Urothelium cell line (cell line): ENCODE results near the gene HNRNPH1.

Source experiments
- DNase-seq: peaks from one replicate; pipeline ENCODE4 v3.0.0; 2011; ENCODE audit warnings: low spot score, mixed read lengths
- FAIRE-seq: peaks from 2 replicates; lab custom pipeline; 2011; peaks lifted over from hg19 to GRCh38; lab: Jason Lieb, UNC

The HNRNPH1 gene

DNA sequence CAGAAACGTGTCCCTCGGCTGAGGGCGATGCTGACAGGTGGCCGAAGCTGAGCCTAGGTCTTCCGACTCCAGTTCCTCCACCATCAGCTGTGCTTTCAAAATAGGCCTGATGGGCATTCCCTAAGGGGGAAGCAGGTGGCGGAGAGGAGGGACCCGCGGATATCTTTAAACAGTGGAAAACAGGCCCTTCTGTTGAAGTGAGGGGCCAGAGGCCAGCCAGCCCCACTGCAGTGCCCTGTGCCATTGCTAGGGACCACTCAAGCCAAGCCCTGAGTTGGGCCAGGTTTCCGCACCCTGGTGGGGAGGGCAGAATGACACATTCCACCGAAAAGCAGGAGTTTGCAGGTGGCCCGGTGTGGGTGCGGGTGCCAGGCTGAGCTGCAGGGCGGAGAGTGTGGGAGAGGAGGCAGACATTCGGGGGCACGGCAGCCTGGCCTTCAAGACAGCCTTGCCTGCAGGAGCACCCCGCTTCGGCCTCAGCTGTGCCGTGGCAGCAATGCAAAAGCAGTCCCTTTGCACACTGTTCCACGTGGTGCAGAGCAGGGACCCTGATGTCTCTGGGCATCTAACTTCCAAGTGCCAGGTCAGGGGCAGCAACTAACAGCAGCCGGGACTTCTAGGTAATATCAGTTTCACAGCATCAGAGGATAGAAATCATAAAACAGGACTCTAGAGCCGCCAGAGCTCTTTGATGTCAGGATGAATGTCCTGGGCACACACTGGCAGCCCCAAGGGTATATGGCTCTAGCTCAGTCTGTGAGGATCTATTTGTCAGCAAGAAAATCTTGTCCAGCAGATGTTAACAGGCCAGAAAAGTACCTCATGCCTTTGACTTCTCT is 17.2 kb downstream of the HNRNPH1 start:
- FAIRE-seq (no peak), DNase-seq (no peak)

DNA sequence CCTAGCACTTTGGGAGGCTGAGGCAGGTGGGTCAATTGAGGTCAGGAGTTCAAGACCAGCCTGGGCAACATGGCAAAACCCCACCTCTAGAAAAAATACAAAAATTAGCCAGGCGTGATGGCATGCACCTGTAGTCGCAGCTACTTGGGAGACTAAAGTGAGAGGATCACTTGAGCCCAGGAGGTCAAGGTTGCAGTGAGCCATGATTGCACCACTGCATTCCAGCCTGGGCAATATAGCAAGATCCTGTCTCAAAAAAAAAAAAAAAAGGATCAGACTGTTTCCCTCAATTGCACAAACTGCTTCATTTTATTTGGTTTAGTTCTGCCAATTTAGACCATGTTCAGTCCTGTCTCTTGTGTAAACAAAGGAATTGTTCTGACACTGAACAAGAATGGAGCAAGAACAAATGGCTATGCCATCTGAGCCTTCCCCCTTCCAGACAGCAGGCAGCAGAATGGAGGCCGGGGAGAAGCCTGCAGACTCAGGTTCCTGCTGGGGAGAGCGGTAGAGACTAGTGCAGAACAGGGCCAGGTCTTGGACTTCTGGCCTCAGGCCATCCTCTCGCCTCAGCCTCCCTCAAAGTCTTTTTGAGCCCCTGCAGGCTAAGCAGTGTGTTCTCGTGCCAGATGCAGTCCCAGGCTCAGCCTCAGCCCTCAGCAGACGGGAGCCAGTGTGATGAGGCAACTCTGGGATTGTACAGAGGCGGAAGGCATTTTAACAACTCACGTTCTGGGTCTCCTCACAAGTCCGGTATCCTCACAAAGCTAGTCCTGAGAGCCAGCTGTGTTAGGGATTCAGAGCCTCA is 18.2 kb downstream of the HNRNPH1 start:
- DNase-seq = no peak
- no peak for FAIRE-seq

DNA sequence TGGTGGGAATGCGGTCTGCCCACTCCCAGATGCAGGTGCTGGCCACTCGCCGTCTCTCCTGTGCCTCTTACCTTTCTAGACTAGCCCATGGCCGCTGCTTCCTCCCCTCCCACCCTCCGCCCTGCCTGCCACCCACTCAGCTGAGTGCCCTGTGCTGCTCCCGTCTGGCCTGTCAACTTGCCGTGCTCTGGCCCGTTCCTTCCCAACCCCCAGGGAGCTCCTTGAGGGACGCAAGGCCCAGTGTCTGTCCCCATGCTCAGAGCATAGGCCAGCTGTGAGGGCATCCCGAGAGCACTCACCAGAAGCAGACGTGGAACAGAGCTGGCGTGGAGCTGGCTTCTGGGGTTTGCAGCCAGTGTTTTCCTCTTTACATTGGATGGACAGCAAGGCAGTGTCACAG is 20.2 kb downstream of the HNRNPH1 start:
- DNase-seq (no peak), FAIRE-seq (no peak)

DNA sequence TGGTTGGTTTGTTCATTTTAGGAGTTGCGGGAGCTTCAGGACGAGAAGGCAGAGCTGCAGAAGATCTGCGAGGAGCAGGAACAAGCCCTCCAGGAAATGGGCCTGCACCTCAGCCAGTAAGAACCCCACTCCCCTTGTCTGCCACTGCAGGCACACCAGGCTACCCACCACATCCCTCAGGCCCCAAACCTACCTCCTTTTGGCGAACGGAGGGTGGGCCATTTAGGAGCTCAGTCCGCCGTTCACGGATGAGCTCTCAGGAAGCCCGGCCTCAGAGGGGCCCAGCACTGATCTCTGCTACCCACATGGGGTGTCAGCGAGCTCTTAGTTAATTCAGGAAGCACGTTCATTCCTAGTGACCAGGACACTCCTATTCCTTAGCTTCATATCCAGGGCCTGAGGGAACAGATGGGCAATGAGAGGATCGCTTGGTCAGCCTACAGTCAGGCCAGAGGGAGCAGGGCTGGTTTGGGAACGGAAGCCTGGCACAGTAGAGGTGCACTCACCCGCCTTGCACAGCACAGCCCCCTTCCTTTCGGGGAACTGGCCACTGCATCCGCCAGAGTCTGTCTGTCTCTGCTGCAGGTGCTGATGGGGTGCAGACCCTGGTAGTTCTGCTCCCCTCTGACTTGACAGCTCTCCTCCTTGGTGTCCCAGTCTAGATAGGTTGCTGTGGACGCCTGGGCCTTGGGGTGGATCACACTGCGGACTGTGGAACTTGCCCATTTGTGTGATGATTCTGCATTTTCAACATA is 21.4 kb downstream of the HNRNPH1 start:
- FAIRE-seq (no peak), DNase-seq (no peak)

DNA sequence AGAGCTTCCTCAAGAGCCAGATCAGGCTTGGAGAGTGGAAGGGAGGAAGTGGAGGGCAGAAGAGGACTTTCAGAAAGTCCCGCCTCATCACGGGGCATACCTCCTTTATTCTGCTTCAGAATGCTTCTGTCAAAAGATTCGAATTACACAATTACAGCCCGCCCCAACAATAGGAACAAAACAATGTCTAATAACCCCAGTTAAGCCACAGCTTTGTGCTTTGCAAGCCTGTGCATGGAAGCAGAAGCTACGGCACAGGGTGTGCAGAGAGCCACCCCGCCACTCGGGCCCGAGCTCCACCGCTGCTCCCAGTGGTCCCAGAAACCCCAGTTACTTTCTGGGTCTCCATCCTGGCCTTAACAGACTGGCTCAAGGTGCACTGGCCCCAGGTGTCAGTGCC is 23.5 kb downstream of the HNRNPH1 start:
- no peak for FAIRE-seq

DNA sequence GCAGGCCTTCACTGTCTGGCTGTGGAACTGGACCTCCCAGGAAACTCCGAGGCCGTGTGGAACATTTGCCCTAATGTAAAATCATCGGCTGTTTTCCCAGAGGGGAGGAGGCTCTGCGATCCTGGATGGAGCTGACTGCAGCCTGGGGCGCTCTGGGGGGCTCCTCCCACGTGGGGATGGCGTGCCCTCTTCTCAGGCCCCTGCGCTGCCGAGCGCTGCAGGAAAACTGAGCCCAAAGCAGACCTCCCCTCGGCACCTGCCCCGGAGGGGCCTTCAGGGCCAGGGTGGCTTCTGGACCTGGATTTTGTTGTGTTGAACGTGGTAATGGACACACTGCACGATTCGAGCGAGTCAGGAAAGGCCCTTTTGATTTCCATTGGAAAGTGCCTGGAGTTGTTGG is 23.9 kb downstream of the HNRNPH1 start:
- no peak for FAIRE-seq
- DNase-seq = no peak

More for the DNA sequence above, 23.5 kb downstream of the HNRNPH1 start:
- DNase-seq = no peak

DNA sequence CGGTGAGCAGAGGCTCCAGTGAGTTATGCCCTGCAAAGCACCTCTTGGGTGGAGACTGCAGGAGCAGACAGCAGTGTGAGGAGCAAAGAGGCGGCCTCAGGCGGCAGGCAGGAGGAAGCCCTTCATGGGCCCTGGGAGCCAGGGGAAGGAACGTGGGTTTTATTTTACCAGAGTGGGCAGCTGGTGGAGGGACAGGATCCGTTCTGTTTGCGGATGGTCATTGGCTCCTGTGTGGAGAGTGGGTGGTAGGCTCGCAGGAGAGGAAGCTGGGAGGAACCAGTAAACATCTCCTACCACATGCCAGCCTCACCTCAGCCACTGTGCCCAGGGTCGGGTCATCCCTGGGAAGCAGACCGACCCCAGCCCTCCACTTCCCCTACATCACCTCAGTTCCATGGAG is 24.4 kb downstream of the HNRNPH1 start:
- DNase-seq (no peak), FAIRE-seq (no peak)

DNA sequence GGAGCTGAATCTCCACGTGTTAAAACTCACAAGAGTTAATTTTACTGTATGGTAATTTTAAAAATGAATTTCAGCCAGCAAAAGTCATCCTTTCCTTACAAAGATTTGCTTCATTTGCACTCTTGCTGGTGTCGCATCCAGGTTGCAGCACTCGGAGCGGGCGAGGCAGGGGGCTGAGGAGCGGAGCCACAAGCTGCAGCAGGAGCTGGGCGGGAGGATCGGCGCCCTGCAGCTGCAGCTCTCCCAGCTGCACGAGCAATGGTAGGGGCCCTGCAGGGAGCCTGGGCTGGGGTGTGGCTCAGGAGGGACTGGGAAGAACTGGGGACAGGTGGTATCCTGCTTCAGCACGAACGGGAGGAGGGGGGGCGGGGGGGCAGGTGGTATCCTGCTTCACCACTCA is 27.1 kb downstream of the HNRNPH1 start:
- no peak for DNase-seq
- no peak for FAIRE-seq

DNA sequence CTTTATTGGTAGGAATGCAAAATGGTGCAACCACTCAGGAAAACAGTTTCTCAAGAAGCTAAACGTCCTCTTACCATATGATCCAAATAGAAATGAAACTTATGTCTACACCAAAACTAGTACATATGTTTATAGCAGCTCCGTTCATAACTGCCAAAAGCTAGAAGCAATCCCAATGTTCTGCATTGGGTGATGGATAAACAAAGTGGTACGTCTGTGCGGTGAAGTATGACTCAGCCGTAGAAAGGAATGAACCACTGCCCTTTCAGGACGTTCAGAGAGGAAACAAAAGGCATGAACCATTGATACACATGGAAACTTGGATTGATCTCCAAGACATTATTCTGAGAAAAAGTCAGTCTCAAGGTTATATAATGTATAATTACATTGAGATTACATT is 27.6 kb downstream of the HNRNPH1 start:
- no peak for FAIRE-seq
- no peak for DNase-seq

DNA sequence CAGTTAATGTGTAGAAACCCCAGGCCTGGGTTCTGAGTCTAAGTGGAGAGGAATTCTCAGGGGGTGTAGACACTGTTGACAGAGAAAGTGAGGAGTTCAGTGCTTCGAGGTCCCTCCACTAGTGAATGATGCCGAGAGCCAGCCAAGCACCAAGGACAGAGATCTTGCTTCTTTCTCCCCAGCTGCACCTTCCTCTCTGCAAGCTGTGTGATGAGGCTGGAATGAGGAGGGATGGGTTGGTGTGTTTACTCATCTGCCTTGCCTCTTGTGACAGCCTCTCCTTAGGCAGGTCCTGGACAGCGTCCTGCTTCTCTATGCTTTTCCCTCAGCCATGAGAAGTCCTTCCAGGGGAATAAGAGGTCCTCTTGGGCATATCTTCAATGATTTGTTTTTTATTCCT is 35.3 kb downstream of the HNRNPH1 start:
- FAIRE-seq (no peak), DNase-seq (no peak)

DNA sequence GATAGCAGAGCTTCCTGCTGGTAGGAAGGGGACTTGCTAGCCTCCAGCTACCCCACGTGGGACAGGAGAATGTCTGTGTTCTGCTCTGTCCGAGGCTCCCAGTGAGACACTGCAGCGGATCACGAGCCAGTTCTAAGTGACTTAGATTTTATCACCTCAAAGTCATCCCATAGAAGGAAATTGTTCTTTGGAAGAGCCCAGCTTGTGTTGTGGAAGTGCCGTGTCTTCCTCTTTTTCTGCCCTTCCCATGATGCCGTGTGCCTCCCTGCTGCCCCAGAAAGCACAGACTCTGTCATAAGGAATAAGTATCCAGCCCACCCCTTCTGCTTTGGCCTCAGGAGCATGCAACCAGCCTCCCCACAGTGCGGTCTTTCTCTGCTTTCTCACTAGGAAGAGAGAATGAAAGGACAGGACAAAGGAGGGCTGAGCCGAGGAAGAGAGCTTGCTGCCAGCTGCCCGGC is 37.5 kb downstream of the HNRNPH1 start:
- FAIRE-seq = no peak
- DNase-seq = no peak

DNA sequence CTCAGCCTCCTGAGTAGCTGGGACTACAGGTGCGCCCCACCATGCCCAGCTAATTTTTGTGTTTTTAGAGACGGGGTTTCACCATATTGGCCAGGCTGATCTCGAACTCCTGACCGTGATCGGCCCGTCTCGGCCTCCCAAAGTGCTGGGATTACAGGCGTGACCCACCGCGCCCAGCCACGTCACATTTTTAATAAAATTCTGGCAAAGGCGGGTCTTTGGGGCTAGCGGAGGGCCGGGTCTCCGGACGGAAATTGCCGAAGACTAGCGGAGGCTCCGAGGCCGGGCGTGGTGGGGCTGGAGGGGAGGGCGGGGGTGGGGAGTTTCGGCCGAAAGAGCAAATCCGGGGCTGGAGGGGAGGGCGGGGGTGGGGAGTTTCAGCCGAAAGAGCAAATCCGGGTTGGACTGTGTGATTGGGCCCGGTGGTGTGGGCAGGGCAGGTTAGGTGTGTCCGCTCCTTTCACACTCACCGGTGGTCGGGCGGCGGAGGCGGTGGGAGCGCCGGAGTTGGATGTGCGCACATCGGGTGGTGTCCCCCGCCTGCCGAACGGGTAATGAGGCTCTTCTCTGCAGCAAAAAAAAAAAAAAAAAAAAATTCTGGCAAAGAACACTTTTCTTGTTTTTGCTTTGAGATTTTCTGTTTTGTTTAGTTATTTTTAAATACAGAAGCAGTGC is 46.0 kb downstream of the HNRNPH1 start:
- no peak for DNase-seq
- FAIRE-seq = no peak

DNA sequence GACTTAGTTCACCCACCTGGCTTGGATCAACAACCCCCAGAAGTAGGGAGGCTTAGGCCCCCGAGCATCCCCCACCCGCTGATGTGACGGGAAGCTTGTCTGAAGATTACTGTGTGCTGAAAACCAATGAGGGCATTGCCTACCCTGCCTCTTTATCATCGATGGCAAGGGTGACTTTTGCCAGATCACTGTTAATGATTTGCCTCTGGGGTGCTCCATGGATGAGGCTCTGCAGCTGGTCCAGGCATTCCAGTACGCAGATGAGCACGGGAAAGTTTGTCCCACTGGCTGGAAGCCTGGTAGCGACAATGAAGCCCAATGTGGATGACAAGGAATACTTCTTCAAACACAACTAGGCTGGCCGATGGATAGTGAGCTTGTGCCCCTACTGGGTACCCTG is 51.1 kb downstream of the HNRNPH1 start:
- DNase-seq (no peak), FAIRE-seq (no peak)

DNA sequence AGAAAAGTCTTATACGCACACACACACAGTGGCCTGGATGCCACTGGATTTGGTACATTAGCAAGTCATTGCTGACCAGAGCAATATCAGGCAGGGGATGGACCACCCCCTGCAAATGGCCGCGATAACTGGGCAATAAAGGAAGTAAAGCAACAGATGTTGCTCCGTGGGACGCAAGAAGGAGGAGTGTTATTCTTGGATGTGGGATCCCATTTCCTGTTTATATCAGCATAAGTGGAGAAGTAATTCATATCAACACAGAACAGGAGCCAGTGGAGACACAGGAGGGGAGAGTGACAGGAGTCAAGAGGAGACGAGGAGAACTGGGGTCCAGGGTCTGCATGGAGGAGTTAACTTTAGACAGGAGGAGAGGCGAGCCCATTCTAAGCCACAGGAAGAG is 54.8 kb downstream of the HNRNPH1 start:
- FAIRE-seq = no peak
- DNase-seq = no peak

DNA sequence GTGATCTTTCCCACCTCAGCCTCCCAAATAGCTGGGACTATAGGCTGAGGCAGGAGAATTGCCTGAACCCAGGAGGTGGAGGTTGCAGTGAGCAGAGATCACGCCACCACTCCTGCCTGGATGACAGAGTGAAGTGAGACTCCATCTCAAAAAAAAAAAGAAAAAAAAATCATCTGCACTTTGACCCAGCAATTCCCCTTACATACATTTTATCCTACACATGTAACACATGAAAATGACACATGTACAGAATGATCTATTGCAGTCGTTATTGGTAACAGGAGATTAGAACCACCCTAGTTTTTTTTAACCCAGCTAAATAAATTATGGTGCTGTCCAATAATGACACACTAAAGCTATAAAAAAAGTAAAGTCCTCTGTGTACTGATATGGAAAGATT is 58.9 kb downstream of the HNRNPH1 start:
- FAIRE-seq = no peak
- no peak for DNase-seq
